Ectodermal cell (in vitro differentiated cells): ENCODE measurements around the gene INSYN2B.

Source experiments
- H3K27ac ChIP-seq: 2 replicates; pipeline ENCODE4 v1.7.0; 2013; ENCODE audit warnings: mild to moderate bottlenecking, low read depth, low read length; ENCODE audit not compliant: insufficient read depth, poor library complexity, severe bottlenecking
- H3K27me3 ChIP-seq: 2 replicates; pipeline ENCODE4 v1.7.0; 2013; ENCODE audit warnings: mild to moderate bottlenecking, low read length; ENCODE audit not compliant: insufficient read depth, control insufficient read depth, poor library complexity, severe bottlenecking
- H3K36me3 ChIP-seq: one replicate; pipeline ENCODE4 v1.7.0; 2013; ENCODE audit warnings: low read length; ENCODE audit not compliant: control insufficient read depth, insufficient read depth
- H3K4me1 ChIP-seq: one replicate; pipeline ENCODE4 v1.7.0; 2013; ENCODE audit warnings: low read length; ENCODE audit not compliant: control insufficient read depth, insufficient read depth
- H3K4me3 ChIP-seq: 2 replicates; pipeline ENCODE4 v1.7.0; 2013; ENCODE audit warnings: low read depth, low read length, control low read depth; ENCODE audit not compliant: insufficient read depth
- H3K9me3 ChIP-seq: 2 replicates; pipeline ENCODE4 v1.7.0; 2013; ENCODE audit warnings: mild to moderate bottlenecking, low read length, moderate library complexity; ENCODE audit not compliant: control insufficient read depth
- WGBS, 2 experiments: methylation state at CpG; one replicate each; pipeline ENCODE4 v1.1.7; 2013; ENCODE audit warnings: missing lambda C conversion rate in 2 of 2; 5-methylcytosine and 5-hydroxymethylcytosine counted together

The INSYN2B gene

GRCh38 chr5:169869066-169869465 is 111.2 kb downstream of the INSYN2B start:
- Histone ChIP-seq H3K27ac (no peak overlapping the region), H3K4me3 (no peak overlapping the region), H3K36me3 (no peaks in the 10 kb centered on the region), H3K27me3 (no peaks in the 10 kb centered on the region), H3K4me1 (peaks cover 15% of the 10 kb centered on the region), H3K9me3 (no peaks in the 10 kb centered on the region)
- WGBS, 2 experiments = 89 to 92% methylated on average over 3 of the region's 3 CpGs

GRCh38 chr5:169867347-169867746 is 112.9 kb downstream of the INSYN2B start:
- WGBS, 2 experiments = 91 to 96% methylated on average over 2 of the region's 2 CpGs
- H3K27me3 ChIP-seq = no peaks in the 10 kb centered on the region
- no peak overlapping the region for H3K4me3 ChIP-seq
- H3K4me1 ChIP-seq = peaks cover 15% of the 10 kb centered on the region
- H3K27ac ChIP-seq = no peak overlapping the region
- no peaks in the 10 kb centered on the region for H3K9me3 ChIP-seq
- H3K36me3 ChIP-seq = no peaks in the 10 kb centered on the region

- H3K36me3 ChIP-seq = no peaks in the 10 kb centered on the region
These were observed 115.8 kb downstream of the INSYN2B start for GRCh38 chr5:169864483-169864882.

GRCh38 chr5:169862391-169862811 is 117.9 kb downstream of the INSYN2B start:
- WGBS, 2 experiments = 90 to 99% methylated on average over 4 of the region's 4 CpGs
- no peak overlapping the region for H3K4me3 ChIP-seq

More at GRCh38 chr5:169864483-169864882, 115.8 kb downstream of the INSYN2B start:
- WGBS, 2 experiments = 67 to 79% methylated on average over 1 of the region's 1 CpG
- Histone ChIP-seq H3K4me1 (peaks cover 8% of the 10 kb centered on the region), H3K9me3 (no peaks in the 10 kb centered on the region), H3K27ac (no peak overlapping the region), H3K27me3 (no peaks in the 10 kb centered on the region), H3K4me3 (no peak overlapping the region)

GRCh38 chr5:169861934-169862333 is 118.4 kb downstream of the INSYN2B start:
- no peaks in the 10 kb centered on the region for H3K36me3 ChIP-seq
- no peaks in the 10 kb centered on the region for H3K9me3 ChIP-seq
- no peaks in the 10 kb centered on the region for H3K4me1 ChIP-seq
- no peak overlapping the region for H3K27ac ChIP-seq
- H3K4me3 ChIP-seq = no peak overlapping the region
- no peaks in the 10 kb centered on the region for H3K27me3 ChIP-seq
- 89 to 92% methylated on average over 2 of the region's 2 CpGs for WGBS, 2 experiments

More at GRCh38 chr5:169862391-169862811, 117.9 kb downstream of the INSYN2B start:
- H3K36me3 ChIP-seq = no peaks in the 10 kb centered on the region
- H3K27ac ChIP-seq = no peak overlapping the region
- H3K9me3 ChIP-seq = no peaks in the 10 kb centered on the region
- H3K4me1 ChIP-seq = no peaks in the 10 kb centered on the region
- H3K27me3 ChIP-seq = no peaks in the 10 kb centered on the region

- Histone ChIP-seq H3K27me3 (no peaks in the 10 kb centered on the region), H3K27ac (no peak overlapping the region), H3K36me3 (no peaks in the 10 kb centered on the region), H3K4me3 (no peak overlapping the region), H3K4me1 (no peaks in the 10 kb centered on the region), H3K9me3 (no peaks in the 10 kb centered on the region)
- 92 to 100% methylated on average over 1 to 2 of the region's 2 CpGs for WGBS, 2 experiments
These were observed 118.9 kb downstream of the INSYN2B start for GRCh38 chr5:169861433-169861832.

GRCh38 chr5:169860585-169860984 is 119.7 kb downstream of the INSYN2B start:
- H3K27ac ChIP-seq = no peak overlapping the region
- WGBS, 2 experiments = 83 to 88% methylated on average over 2 of the region's 3 CpGs
- no peaks in the 10 kb centered on the region for H3K36me3 ChIP-seq
- no peaks in the 10 kb centered on the region for H3K4me1 ChIP-seq
- no peak overlapping the region for H3K4me3 ChIP-seq
- H3K27me3 ChIP-seq = no peaks in the 10 kb centered on the region
- no peaks in the 10 kb centered on the region for H3K9me3 ChIP-seq

GRCh38 chr5:169856571-169856970 is 123.7 kb downstream of the INSYN2B start:
- H3K36me3 ChIP-seq = no peaks in the 10 kb centered on the region
- H3K27ac ChIP-seq = no peak overlapping the region
- H3K4me3 ChIP-seq = no peak overlapping the region
- WGBS, 2 experiments = 95% methylated on average over 2 of the region's 2 CpGs
- H3K9me3 ChIP-seq = no peaks in the 10 kb centered on the region
- no peaks in the 10 kb centered on the region for H3K27me3 ChIP-seq
- no peaks in the 10 kb centered on the region for H3K4me1 ChIP-seq

- Histone ChIP-seq H3K27ac (no peak overlapping the region), H3K27me3 (no peaks in the 10 kb centered on the region), H3K4me3 (no peak overlapping the region), H3K36me3 (no peaks in the 10 kb centered on the region), H3K9me3 (no peaks in the 10 kb centered on the region), H3K4me1 (no peaks in the 10 kb centered on the region)
- WGBS, 2 experiments = 92 to 100% methylated on average over 1 of the region's 1 CpG
These were observed 128.9 kb downstream of the INSYN2B start for GRCh38 chr5:169851321-169851850.

- no peaks in the 10 kb centered on the region for H3K4me1 ChIP-seq
- no peak overlapping the region for H3K27ac ChIP-seq
- 83 to 88% methylated on average over 2 of the region's 2 CpGs for WGBS, 2 experiments
These were observed 129.9 kb downstream of the INSYN2B start for GRCh38 chr5:169850409-169850808.

GRCh38 chr5:169848792-169849191 is 131.5 kb downstream of the INSYN2B start:
- 87 to 95% methylated on average over 2 of the region's 2 CpGs for WGBS, 2 experiments
- no peaks in the 10 kb centered on the region for H3K4me1 ChIP-seq
- H3K4me3 ChIP-seq = no peak overlapping the region
- H3K27me3 ChIP-seq = no peaks in the 10 kb centered on the region
- no peaks in the 10 kb centered on the region for H3K9me3 ChIP-seq
- H3K36me3 ChIP-seq = no peaks in the 10 kb centered on the region
- no peak overlapping the region for H3K27ac ChIP-seq

More at GRCh38 chr5:169850409-169850808, 129.9 kb downstream of the INSYN2B start:
- Histone ChIP-seq H3K4me3 (no peak overlapping the region), H3K36me3 (no peaks in the 10 kb centered on the region), H3K9me3 (no peaks in the 10 kb centered on the region), H3K27me3 (no peaks in the 10 kb centered on the region)
